ENCODE results near the gene RAMACL. TPM values are rescaled to one million over a fixed set of nuclear protein-coding genes. Genes with fewer than 3 reads are reported as not detected.

Gene RAMACL
- total RNA-seq, 4 donors from 2014 or later, result 3.7 to 13.4 (median 9.0) TPM

GRCh38 chr6:166559662-166560061 is 26.8 kb downstream of the RAMACL start:
- Histone ChIP-seq H3K9me3 (no peaks in the 10 kb centered on the region), H3K27me3 (no peaks in the 10 kb centered on the region), H3K4me3 (replicated peaks in 1 of 3) (no peak overlapping the region), H3K36me3 (no peaks in the 10 kb centered on the region), H3K27ac (no peak overlapping the region), H3K4me1 (peaks cover 28 to 32% of the 10 kb centered on the region in 2 donors)
- intact Hi-C loops (cut with DNase I), result no loop called here
- 83 to 97% methylated on average over 1 of the region's 1 CpG for WGBS, 2 donors
- no peak for DNase-seq
- TF ChIP-seq POLR2A (IDR thresholded peaks at IDR 0.05), result no peak
- TF ChIP-seq CTCF (IDR thresholded peaks at IDR 0.05), result no peak

- no peak overlapping the region for H3K4me3 ChIP-seq (replicated peaks in 1 of 3)
- no peaks in the 10 kb centered on the region for H3K36me3 ChIP-seq
- TF ChIP-seq POLR2A (IDR thresholded peaks at IDR 0.05) (no peak), CTCF (IDR thresholded peaks at IDR 0.05) (no peak)
- no peaks in the 10 kb centered on the region for H3K27me3 ChIP-seq
- intact Hi-C loops (cut with DNase I), result no loop called here
- H3K9me3 ChIP-seq, result no peaks in the 10 kb centered on the region
- WGBS, 2 donors, result 93 to 95% methylated on average over 5 of the region's 5 CpGs
- no peak overlapping the region for H3K27ac ChIP-seq
- DNase-seq, result no peak
- peaks cover 31 to 37% of the 10 kb centered on the region in 2 donors for H3K4me1 ChIP-seq
Observed at GRCh38 chr6:166559211-166559610, 27.3 kb downstream of the RAMACL start.

- peaks cover 31 to 38% of the 10 kb centered on the region in 2 donors for H3K4me1 ChIP-seq
- intact Hi-C loops (cut with DNase I), result no loop called here
- no peaks in the 10 kb centered on the region for H3K9me3 ChIP-seq
- WGBS, 2 donors, result 86 to 93% methylated on average over 12 of the region's 12 CpGs
- no peak for TF ChIP-seq POLR2A (IDR thresholded peaks at IDR 0.05)
- no peak overlapping the region for H3K4me3 ChIP-seq (replicated peaks in 1 of 3)
- H3K27ac ChIP-seq, result peak overlapping the region in 2 of 3 donors; percentile 92 to 95
- no peak for DNase-seq
- H3K27me3 ChIP-seq, result no peaks in the 10 kb centered on the region
- no peaks in the 10 kb centered on the region for H3K36me3 ChIP-seq
Observed at GRCh38 chr6:166558156-166559005, 28.1 kb downstream of the RAMACL start.

- peak; percentile 99 for DNase-seq
- Histone ChIP-seq H3K4me3 (replicated peaks in 1 of 3) (no peak overlapping the region), H3K9me3 (no peaks in the 10 kb centered on the region), H3K4me1 (peaks cover 31 to 38% of the 10 kb centered on the region in 2 donors), H3K36me3 (no peaks in the 10 kb centered on the region), H3K27ac (peak overlapping the region; percentile 90 to 95 (median 94)), H3K27me3 (no peaks in the 10 kb centered on the region)
- TF ChIP-seq POLR2A (IDR thresholded peaks at IDR 0.05) (peak in 1 of 2 donors; percentile 68), CTCF (IDR thresholded peaks at IDR 0.05) (peak in 2 of 6 experiments; percentile 16 to 18)
- intact Hi-C loops (cut with DNase I), result no loop called here
- 35 to 69% methylated on average over 9 to 14 of the region's 16 CpGs for WGBS, 2 donors
Observed at GRCh38 chr6:166556863-166557322, 29.6 kb downstream of the RAMACL start.

DNA sequence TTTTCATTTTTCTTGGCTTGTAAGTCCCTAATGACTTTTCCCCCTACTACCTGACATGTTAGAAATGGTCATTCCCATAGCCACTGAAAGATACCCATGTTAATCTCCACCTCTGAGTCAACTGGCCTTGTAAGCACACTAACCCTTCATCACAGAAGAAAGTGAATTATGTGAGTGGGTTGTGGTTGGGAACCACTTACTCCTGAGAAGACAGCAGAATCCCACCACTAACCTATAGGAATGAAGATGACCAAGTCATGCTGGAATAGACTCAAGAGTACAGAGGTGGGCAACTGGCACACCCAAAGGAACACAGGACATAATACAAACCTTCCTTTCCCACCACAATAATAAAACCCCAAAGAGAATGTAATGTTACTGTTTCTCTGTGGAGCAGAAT is 30.1 kb downstream of the RAMACL start:
- intact Hi-C loops (cut with DNase I), result no loop called here
- Histone ChIP-seq H3K4me1 (peaks cover 31 to 38% of the 10 kb centered on the region in 2 donors), H3K36me3 (no peaks in the 10 kb centered on the region), H3K27ac (peak overlapping the region; percentile 89 to 95 (median 94)), H3K4me3 (replicated peaks in 1 of 3) (no peak overlapping the region), H3K9me3 (no peaks in the 10 kb centered on the region), H3K27me3 (no peaks in the 10 kb centered on the region)
- DNase-seq, result no peak
- TF ChIP-seq CTCF (IDR thresholded peaks at IDR 0.05) (no peak), POLR2A (IDR thresholded peaks at IDR 0.05) (no peak)
